HL-60 (cell line): ENCODE data around the gene FYN.

Experiments used
- CTCF ChIP-seq: IDR thresholded peaks from one replicate; pipeline ENCODE4 v1.5.1; 2011; ENCODE audit warnings: low read length, control low read depth, inconsistent platforms; ENCODE audit not compliant: insufficient read depth
- POLR2AphosphoS5 ChIP-seq: IDR thresholded peaks from 2 replicates; pipeline ENCODE4 v1.6.1; 2012; ENCODE audit warnings: low read depth
- REST ChIP-seq: IDR thresholded peaks from 2 replicates; pipeline ENCODE4 v1.6.1; 2012; ENCODE audit warnings: low read depth; ENCODE audit not compliant: insufficient replicate concordance
- SPI1 ChIP-seq: IDR thresholded peaks from 2 replicates; pipeline ENCODE4 v1.6.1; 2012; ENCODE audit warnings: low read depth, mild to moderate bottlenecking, borderline replicate concordance

- no peak for TF ChIP-seq CTCF
- no peak for TF ChIP-seq REST
- no peak for TF ChIP-seq SPI1
- TF ChIP-seq POLR2AphosphoS5: no peak
Measured at GRCh38 chr6:111691345-111692225, 181.7 kb downstream of the FYN start.
